HFFc6 (cell line): ENCODE measurements around the gene RAPGEF5. TPM values are rescaled to one million over a fixed set of nuclear protein-coding genes. Genes with fewer than 3 reads are reported as not detected.

Experiments used
- DNase-seq: peaks from one replicate; pipeline ENCODE4 v3.0.0-alpha.2; 2018
- H3K27ac Mint-ChIP-seq: 2 replicates; pipeline ENCODE4 v1.8.0; 2020; ENCODE audit warnings: mild to moderate bottlenecking, mixed read lengths
- H3K27me3 Mint-ChIP-seq: 2 replicates; pipeline ENCODE4 v1.8.0; 2021; ENCODE audit warnings: mild to moderate bottlenecking, moderate library complexity, mixed read lengths; ENCODE audit not compliant: insufficient read depth
- H3K36me3 Mint-ChIP-seq: 2 replicates; pipeline ENCODE4 v1.8.0; 2021; ENCODE audit warnings: low read depth, mixed read lengths
- H3K4me1 Mint-ChIP-seq: 2 replicates; pipeline ENCODE4 v1.8.0; 2020; ENCODE audit warnings: low read depth, mixed read lengths
- H3K4me3 Mint-ChIP-seq: 2 replicates; pipeline ENCODE4 v1.8.0; 2020; ENCODE audit warnings: mild to moderate bottlenecking, moderate library complexity, mixed read lengths
- H3K9me3 Mint-ChIP-seq: 2 replicates; pipeline ENCODE4 v1.8.0; 2020; ENCODE audit warnings: mild to moderate bottlenecking, mixed read lengths
- total RNA-seq, 6 experiments: library from RNA; stranded (reverse); fragmentation: NEBNext Ultra II Directional; extraction: Animal tissue kit (Norgen Biotek cat#: 25700); gene quantifications; 2 replicates in 1 of 6; 3 replicates in 5 of 6; pipeline ENCODE4 v1.2.3, GENCODE V29; 2021
- TF ChIP-seq, protein P1 (sequence below): fragments of 200-600 bp; sonication (generic); IDR thresholded peaks from 2 replicates; pipeline ENCODE4 v1.5.0; 2021; ENCODE audit warnings: antibody characterized with exemption, mild to moderate bottlenecking

Gene RAPGEF5
- total RNA-seq, 6 experiments from 2014 or later, result 0.33 to 2.4 (median 1.3) TPM

DNA sequence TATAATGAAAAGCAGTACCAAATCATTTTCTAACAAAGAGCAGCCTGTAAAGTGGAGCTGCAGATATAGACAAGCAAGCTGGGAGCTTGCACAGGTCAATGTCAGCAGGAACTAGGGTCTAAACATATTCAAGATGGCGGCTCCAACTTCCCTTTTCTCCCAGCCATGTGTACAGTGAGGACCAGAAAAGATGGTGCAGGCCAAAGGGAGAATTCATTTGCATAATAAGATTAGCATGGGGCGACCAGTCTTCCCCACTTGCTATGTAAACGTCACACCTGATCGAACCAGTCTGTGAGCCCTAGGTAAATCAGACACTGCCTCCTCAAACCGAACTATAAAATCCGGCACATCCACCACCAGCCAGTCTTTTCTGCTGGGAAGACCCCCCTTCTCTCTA is 4.4 kb upstream of the RAPGEF5 start:
- peaks cover 5% of the 10 kb centered on the region for H3K27me3 Mint-ChIP-seq
- TF ChIP-seq, protein P1, sequence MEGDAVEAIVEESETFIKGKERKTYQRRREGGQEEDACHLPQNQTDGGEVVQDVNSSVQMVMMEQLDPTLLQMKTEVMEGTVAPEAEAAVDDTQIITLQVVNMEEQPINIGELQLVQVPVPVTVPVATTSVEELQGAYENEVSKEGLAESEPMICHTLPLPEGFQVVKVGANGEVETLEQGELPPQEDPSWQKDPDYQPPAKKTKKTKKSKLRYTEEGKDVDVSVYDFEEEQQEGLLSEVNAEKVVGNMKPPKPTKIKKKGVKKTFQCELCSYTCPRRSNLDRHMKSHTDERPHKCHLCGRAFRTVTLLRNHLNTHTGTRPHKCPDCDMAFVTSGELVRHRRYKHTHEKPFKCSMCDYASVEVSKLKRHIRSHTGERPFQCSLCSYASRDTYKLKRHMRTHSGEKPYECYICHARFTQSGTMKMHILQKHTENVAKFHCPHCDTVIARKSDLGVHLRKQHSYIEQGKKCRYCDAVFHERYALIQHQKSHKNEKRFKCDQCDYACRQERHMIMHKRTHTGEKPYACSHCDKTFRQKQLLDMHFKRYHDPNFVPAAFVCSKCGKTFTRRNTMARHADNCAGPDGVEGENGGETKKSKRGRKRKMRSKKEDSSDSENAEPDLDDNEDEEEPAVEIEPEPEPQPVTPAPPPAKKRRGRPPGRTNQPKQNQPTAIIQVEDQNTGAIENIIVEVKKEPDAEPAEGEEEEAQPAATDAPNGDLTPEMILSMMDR, result no peak
- DNase-seq, result no peak
- H3K9me3 Mint-ChIP-seq, result no peaks in the 10 kb centered on the region
- no peaks in the 10 kb centered on the region; the same call in 1 of the 2 replicates for H3K36me3 Mint-ChIP-seq
- H3K4me3 Mint-ChIP-seq, result no peak overlapping the region
- no peak overlapping the region for H3K27ac Mint-ChIP-seq
- peaks cover 9% of the 10 kb centered on the region for H3K4me1 Mint-ChIP-seq

DNA sequence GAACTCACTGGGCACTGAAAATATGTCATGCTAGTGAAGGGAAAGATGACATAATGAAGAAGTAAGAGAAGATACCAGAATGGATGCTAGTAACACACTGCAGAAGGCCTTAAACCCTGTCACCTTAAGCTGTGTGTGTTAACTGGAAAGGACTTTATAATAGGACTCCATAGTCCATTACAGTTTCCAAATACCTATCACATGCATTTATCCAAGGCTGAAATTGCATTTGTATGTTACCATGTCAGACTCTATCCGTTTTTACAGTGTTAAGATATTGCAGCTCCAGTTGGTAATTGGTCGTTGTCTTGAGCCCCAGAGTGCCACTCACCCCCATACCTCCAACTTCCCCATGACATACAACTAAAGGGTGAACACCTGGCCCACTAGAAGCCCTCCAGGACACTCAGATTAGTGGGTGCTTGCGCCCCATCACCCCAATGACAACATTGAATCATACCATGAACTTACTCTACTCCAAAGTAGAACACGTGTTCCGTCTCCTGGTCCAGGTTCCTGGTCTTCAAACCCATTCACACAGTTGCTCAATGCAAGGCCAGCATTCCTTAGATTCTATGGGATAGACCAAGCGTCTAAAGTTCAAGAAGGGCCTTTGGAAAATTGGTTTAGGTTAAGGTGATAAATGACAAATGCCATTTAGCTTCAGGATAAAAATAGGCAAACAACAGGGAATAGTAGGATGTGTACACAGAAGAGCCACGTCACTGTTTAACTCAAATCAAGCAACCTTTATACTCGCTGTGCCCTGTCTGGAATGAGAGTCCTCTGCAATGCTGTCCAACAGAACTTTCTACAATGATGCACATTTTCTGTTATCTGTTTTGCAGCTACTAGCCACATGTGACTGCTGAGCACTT is 2.1 kb upstream of the RAPGEF5 start:
- Mint-ChIP-seq H3K36me3 (peaks cover 7% of the 10 kb centered on the region), H3K9me3 (peaks cover 8% of the 10 kb centered on the region), H3K27me3 (peaks cover 14% of the 10 kb centered on the region), H3K4me3 (no peak overlapping the region), H3K4me1 (peaks cover 9% of the 10 kb centered on the region), H3K27ac (no peak overlapping the region)
- TF ChIP-seq, protein P1, result no peak
- DNase-seq, result no peak

DNA sequence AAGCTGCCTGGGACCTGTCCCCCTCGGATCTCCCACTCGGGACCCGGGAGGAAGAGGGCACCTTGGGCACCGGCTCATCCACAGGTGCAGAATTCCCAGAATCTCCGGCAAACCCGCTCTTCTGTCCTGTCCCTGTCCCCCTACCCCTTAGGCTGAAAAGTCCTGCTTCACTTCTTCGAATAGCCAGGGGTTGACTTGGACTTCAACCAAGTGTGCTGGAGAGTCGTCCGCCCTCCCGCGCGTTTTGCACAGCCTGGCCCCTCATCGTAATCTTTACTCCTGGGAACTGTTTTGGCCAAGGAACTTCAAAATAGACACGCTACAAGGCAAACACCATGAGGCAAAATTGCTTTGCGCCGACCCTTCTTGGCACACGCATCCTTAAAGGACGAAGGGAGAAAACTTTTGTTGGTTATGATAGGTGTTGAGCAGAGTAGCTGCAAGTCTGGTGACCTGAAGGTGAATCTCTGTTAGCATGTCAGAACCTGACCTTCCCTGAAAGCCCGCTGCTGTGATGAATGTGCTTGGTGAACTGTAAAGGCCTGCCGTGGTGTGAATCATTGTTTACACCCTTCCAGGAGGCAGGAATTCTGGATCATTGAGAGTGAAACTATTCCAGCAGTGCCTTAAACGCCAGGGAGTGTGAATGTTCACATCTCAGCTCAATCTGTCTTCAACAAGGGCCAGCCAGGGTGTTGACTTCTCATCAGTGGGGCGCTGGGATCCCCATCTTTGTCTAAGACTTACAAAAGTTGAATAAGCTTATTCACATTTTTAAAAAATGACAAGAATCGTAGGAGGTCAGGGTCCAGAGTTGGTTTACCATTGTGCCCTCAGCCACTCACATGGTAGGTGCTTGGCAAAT is 589 bp upstream of the RAPGEF5 start:
- H3K4me3 Mint-ChIP-seq, result peak overlapping the region; percentile 76; the same call in 1 of the 2 replicates
- peaks cover 13% of the 10 kb centered on the region for H3K36me3 Mint-ChIP-seq
- H3K4me1 Mint-ChIP-seq, result peaks cover 9% of the 10 kb centered on the region
- DNase-seq, result no peak
- H3K9me3 Mint-ChIP-seq, result peaks cover 8% of the 10 kb centered on the region
- H3K27ac Mint-ChIP-seq, result no peak overlapping the region
- peaks cover 15% of the 10 kb centered on the region for H3K27me3 Mint-ChIP-seq
- TF ChIP-seq, protein P1, result no peak

DNA sequence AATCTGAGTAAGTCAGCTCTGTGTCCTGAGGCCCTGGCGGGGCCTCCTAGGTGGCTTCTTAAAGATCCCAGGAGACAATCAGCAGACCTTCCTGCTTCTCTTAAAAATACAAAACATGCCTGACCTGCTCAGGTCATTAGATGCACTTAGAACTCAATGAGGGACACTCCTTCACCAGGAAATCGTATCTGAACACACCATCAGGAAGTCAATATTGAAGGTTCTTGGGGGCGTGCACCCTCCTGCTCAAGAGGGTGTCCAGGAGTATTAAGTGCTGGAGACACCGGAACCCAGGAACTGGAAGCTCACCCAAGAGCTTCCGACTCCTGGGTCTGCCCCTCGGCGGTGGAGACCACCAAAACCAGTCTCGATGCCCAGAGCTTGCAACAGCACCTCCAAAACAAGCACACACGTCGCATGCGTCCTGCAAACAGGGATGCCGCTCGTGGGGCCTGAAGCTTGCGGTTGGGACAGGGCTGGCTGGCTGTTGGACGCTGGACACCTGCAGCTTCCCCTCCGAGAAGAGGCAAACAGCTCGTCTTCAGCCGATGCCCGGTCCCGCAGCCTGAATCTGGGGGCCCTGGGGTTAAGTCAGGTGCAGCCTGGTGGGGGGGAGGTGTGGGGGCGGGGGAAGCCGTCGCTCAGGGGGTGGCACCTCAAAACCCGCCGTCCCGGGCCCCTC is 803 bp downstream of the RAPGEF5 start:
- H3K36me3 Mint-ChIP-seq, result peaks cover 13% of the 10 kb centered on the region
- peak overlapping the region; percentile 58; the same call in 1 of the 2 replicates for H3K4me3 Mint-ChIP-seq
- TF ChIP-seq, protein P1, result no peak
- peaks cover 8% of the 10 kb centered on the region for H3K9me3 Mint-ChIP-seq
- no peak for DNase-seq
- H3K27ac Mint-ChIP-seq, result no peak overlapping the region
- peaks cover 15% of the 10 kb centered on the region for H3K27me3 Mint-ChIP-seq
- H3K4me1 Mint-ChIP-seq, result peaks cover 22% of the 10 kb centered on the region

DNA sequence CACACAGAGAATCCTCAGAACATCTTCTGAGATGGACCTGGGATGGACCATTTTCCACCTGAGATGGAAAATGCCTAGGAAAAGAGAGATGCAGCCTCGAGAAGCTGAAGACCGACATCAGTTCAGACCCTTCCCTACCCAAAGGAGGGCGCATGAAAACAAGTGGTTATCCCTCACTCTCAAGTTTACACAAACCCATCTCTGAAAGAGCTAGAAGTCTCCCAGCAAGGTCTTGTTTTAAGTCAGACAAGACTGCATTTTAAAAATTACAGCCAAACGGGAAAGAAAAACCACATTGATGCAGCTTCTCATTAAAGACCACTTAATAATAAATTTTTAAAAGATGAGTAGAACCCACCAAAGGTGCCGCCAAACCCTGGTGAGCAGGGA is 1.3 kb downstream of the RAPGEF5 start:
- Mint-ChIP-seq H3K27ac (no peak overlapping the region), H3K4me3 (peak overlapping the region; percentile 58; the same call in 1 of the 2 replicates), H3K36me3 (peaks cover 13% of the 10 kb centered on the region), H3K9me3 (peaks cover 8% of the 10 kb centered on the region), H3K27me3 (peaks cover 15% of the 10 kb centered on the region), H3K4me1 (peaks cover 28% of the 10 kb centered on the region)
- no peak for DNase-seq
- TF ChIP-seq, protein P1, result no peak
